IMR-90 (cell line): ENCODE measurements around the gene TRMT10A. TPM values are rescaled to one million over a fixed set of nuclear protein-coding genes. Genes with fewer than 3 reads are reported as not detected.

Experiments used
- ATAC-seq: fragments of 200-7000 bp; cut with Tn5 transposase; 2 replicates; pipeline ENCODE4 v1.9.1; 2020; ENCODE audit warnings: low read depth, mild to moderate bottlenecking, moderate library complexity
- BruUV-seq: library from RNA; stranded (reverse); fragments of 400-500 nt; replicated peaks from 2 replicates; lab custom pipeline; 2021; lab: Mats Ljungman, UMichigan
- CTCF ChIA-PET: fragments of 300-600 bp; formaldehyde crosslinking; extraction: SDS; loops from one replicate; lab custom pipeline; 2021; ENCODE audit warnings: antibody characterized with exemption; lab: Yijun Ruan, JAX
- POLR2A ChIA-PET: fragments of 300-600 bp; sonication (Branson Sonifier 250); formaldehyde crosslinking; loops from one replicate; lab custom pipeline; 2022; ENCODE audit warnings: antibody characterized with exemption; ENCODE audit not compliant: unreplicated experiment; lab: Charles Lee
- DNase-seq: peaks from one replicate; pipeline ENCODE4 v3.0.0; 2013
- H2AFZ ChIP-seq: replicated peaks from 2 replicates; pipeline ENCODE3; 2013; ENCODE audit warnings: low read length, mild to moderate bottlenecking; ENCODE audit not compliant: poor library complexity
- H2AK5ac ChIP-seq: 2 replicates; pipeline ENCODE4 v1.6.1; 2013; ENCODE audit warnings: low read depth, low read length, inconsistent platforms
- H2AK9ac ChIP-seq: replicated peaks from 2 replicates; pipeline ENCODE3; 2013; ENCODE audit warnings: mild to moderate bottlenecking, low read depth, low read length, moderate library complexity; ENCODE audit not compliant: poor library complexity
- H2BK120ac ChIP-seq: 2 replicates; pipeline ENCODE4 v1.6.1; 2013; ENCODE audit warnings: low read depth, low read length, inconsistent platforms
- H2BK15ac ChIP-seq: 3 replicates; pipeline ENCODE4 v1.6.1; 2013; ENCODE audit warnings: low read depth, low read length, inconsistent platforms
- H2BK20ac ChIP-seq: 2 replicates; pipeline ENCODE4 v1.6.1; 2013; ENCODE audit warnings: low read depth, mild to moderate bottlenecking, inconsistent platforms, low read length, moderate library complexity
- H2BK5ac ChIP-seq: 2 replicates; pipeline ENCODE4 v1.6.1; 2013; ENCODE audit warnings: mild to moderate bottlenecking, low read depth, low read length, inconsistent platforms; ENCODE audit not compliant: poor library complexity, severe bottlenecking
- H3K14ac ChIP-seq: replicated peaks from 2 replicates; pipeline ENCODE4 v1.6.1; 2013; ENCODE audit warnings: low read depth, low read length, inconsistent platforms
- H3K18ac ChIP-seq: 2 replicates; pipeline ENCODE4 v1.6.1; 2013; ENCODE audit warnings: low read depth, low read length, control low read depth
- H3K23ac ChIP-seq: 2 replicates; pipeline ENCODE4 v1.6.1; 2013; ENCODE audit warnings: low read depth, low read length, inconsistent platforms
- H3K27ac ChIP-seq: 2 replicates; pipeline ENCODE4 v1.5.1; 2013; ENCODE audit warnings: mild to moderate bottlenecking, control low read depth, low read length; ENCODE audit not compliant: insufficient read depth
- H3K27me3 ChIP-seq: 2 replicates; pipeline ENCODE4 v1.6.1; 2013; ENCODE audit warnings: low read length; ENCODE audit not compliant: control insufficient read depth, insufficient read depth
- H3K36me3 ChIP-seq: 2 replicates; pipeline ENCODE4 v1.6.1; 2013; ENCODE audit warnings: low read length, mixed read lengths; ENCODE audit not compliant: control insufficient read depth, insufficient read depth
- H3K4ac ChIP-seq: 2 replicates; pipeline ENCODE4 v1.6.1; 2013; ENCODE audit warnings: low read depth, low read length, inconsistent platforms
- H3K4me1 ChIP-seq: 2 replicates; pipeline ENCODE4 v1.6.1; 2013; ENCODE audit warnings: low read length, mixed read lengths; ENCODE audit not compliant: control insufficient read depth, insufficient read depth
- H3K4me2 ChIP-seq: 2 replicates; pipeline ENCODE4 v1.6.1; 2013; ENCODE audit warnings: low read depth, mild to moderate bottlenecking, control low read depth, low read length, moderate library complexity
- H3K4me3 ChIP-seq: 2 replicates; pipeline ENCODE4 v1.5.1; 2013; ENCODE audit warnings: low read depth, mild to moderate bottlenecking, control low read depth, low read length, moderate library complexity; ENCODE audit not compliant: insufficient read depth
- H3K56ac ChIP-seq: 2 replicates; pipeline ENCODE4 v1.6.1; 2013; ENCODE audit warnings: low read length, inconsistent platforms; ENCODE audit not compliant: insufficient read depth; ENCODE audit errors: extremely low read depth
- H3K79me1 ChIP-seq, 2 experiments: 2 replicates each; pipeline ENCODE4 v1.6.1; 2013; ENCODE audit warnings: low read length in 2 of 2, inconsistent platforms in 1 of 2, low read depth in 1 of 2
- H3K9ac ChIP-seq: 2 replicates; pipeline ENCODE4 v1.6.1; 2013; ENCODE audit warnings: low read depth, low read length, control low read depth
- H3K9me1 ChIP-seq: 2 replicates; pipeline ENCODE4 v1.6.1; 2013; ENCODE audit warnings: low read length, inconsistent platforms; ENCODE audit not compliant: insufficient read depth
- H3K9me3 ChIP-seq: 2 replicates; pipeline ENCODE4 v1.6.1; 2013; ENCODE audit warnings: low read length; ENCODE audit not compliant: control insufficient read depth, insufficient read depth
- H4K20me1 ChIP-seq: 2 replicates; pipeline ENCODE4 v1.6.1; 2013; ENCODE audit warnings: low read length, inconsistent platforms; ENCODE audit not compliant: insufficient read depth
- H4K5ac ChIP-seq: 2 replicates; pipeline ENCODE4 v1.6.1; 2013; ENCODE audit warnings: mild to moderate bottlenecking, low read depth, low read length, control low read depth
- H4K8ac ChIP-seq, 2 experiments: 2 replicates each; pipeline ENCODE4 v1.6.1; 2013; ENCODE audit warnings: low read depth in 2 of 2, low read length in 2 of 2, control low read depth in 1 of 2, inconsistent platforms in 1 of 2
- H4K91ac ChIP-seq: 2 replicates; pipeline ENCODE4 v1.6.1; 2013; ENCODE audit warnings: low read depth, low read length, inconsistent platforms; ENCODE audit not compliant: insufficient read depth
- BHLHE40 ChIP-seq: fragments of 150-350 bp; IDR thresholded peaks from 2 replicates; pipeline ENCODE4 v1.6.1; 2016; ENCODE audit warnings: mild to moderate bottlenecking, low read depth, low read length
- CEBPB ChIP-seq: IDR thresholded peaks from 2 replicates; pipeline ENCODE4 v1.6.1; 2012; ENCODE audit warnings: low read depth, low read length, improper control_type of control experiment
- CHD1 ChIP-seq: IDR thresholded peaks from 2 replicates; pipeline ENCODE4 v1.6.1; 2012; ENCODE audit warnings: low read depth, low read length, improper control_type of control experiment
- FOS ChIP-seq: fragments of 150-350 bp; IDR thresholded peaks from 2 replicates; pipeline ENCODE4 v1.6.1; 2016; ENCODE audit warnings: low read depth, low read length
- MAFK ChIP-seq: IDR thresholded peaks from 2 replicates; pipeline ENCODE4 v1.6.1; 2012; ENCODE audit warnings: low read depth, low read length, improper control_type of control experiment
- MAZ ChIP-seq: IDR thresholded peaks from 2 replicates; pipeline ENCODE4 v1.6.1; 2012; ENCODE audit warnings: low read depth, mild to moderate bottlenecking, low read length, improper control_type of control experiment, moderate library complexity, borderline replicate concordance
- MXI1 ChIP-seq: IDR thresholded peaks from 2 replicates; pipeline ENCODE4 v1.6.1; 2012; ENCODE audit warnings: low read depth, mild to moderate bottlenecking, low read length, moderate library complexity, borderline replicate concordance
- NFE2L2 ChIP-seq: fragments of 150-350 bp; IDR thresholded peaks from 2 replicates; pipeline ENCODE4 v1.6.1; 2016; ENCODE audit warnings: low read depth, mild to moderate bottlenecking, low read length
- POLR2A ChIP-seq: IDR thresholded peaks from 2 replicates; pipeline ENCODE4 v1.6.1; 2012; ENCODE audit warnings: mild to moderate bottlenecking, low read depth, low read length
- RAD21 ChIP-seq: IDR thresholded peaks from 2 replicates; pipeline ENCODE4 v1.6.1; 2012; ENCODE audit warnings: low read length, improper control_type of control experiment
- RCOR1 ChIP-seq: IDR thresholded peaks from 2 replicates; pipeline ENCODE4 v1.6.1; 2012; ENCODE audit warnings: mild to moderate bottlenecking, low read length, improper control_type of control experiment; ENCODE audit not compliant: insufficient replicate concordance
- RFX5 ChIP-seq: IDR thresholded peaks from 2 replicates; pipeline ENCODE4 v1.8.0; 2012; ENCODE audit warnings: low read depth, mild to moderate bottlenecking, low read length, moderate library complexity
- SMC3 ChIP-seq: fragments of 150-350 bp; IDR thresholded peaks from 2 replicates; pipeline ENCODE4 v1.6.1; 2016; ENCODE audit warnings: low read depth, mild to moderate bottlenecking, antibody characterized with exemption, low read length, moderate library complexity
- WGBS, 2 experiments: methylation state at CpG; one replicate each; pipeline versions ENCODE4 v1.1.5 to v1.1.7; 2013; ENCODE audit warnings: missing lambda C conversion rate in 2 of 2; ENCODE audit not compliant: insufficient read length in 1 of 2; ENCODE audit errors: extremely low coverage in 2 of 2; 5-methylcytosine and 5-hydroxymethylcytosine counted together
- dilution Hi-C: fragments of 300-500 bp; cut with HindIII; formaldehyde crosslinking; loops from one replicate; pipeline ENCODE4 v1.14.3; 2018; ENCODE audit warnings: low sequenced_read_pairs; ENCODE audit not compliant: unreplicated experiment
- in situ Hi-C: fragments of 300-500 bp; cut with MboI; formaldehyde crosslinking; loops from 3 replicates; pipeline ENCODE4 v1.14.3; 2019; ENCODE audit warnings: low sequenced_read_pairs, inconsistent platforms, mixed read lengths
- intact Hi-C: fragments of 100-400 bp; cut with micrococcal nuclease; formaldehyde crosslinking; loops from 2 replicates; pipeline ENCODE4 v1.10.0; 2022
- polyA plus RNA-seq, 3 experiments: library from polyadenylated mRNA; depleted of rRNA; stranded (reverse); fragments of >200 nt; gene quantifications; 2 replicates each; pipeline ENCODE4 v1.2.3, GENCODE V29; 2012; ENCODE audit warnings: low replicate concordance in 1 of 3
- total RNA-seq: library from RNA; depleted of rRNA; stranded (reverse); fragments of >200 nt; gene quantifications from 2 replicates; pipeline ENCODE4 v1.2.3, GENCODE V29; 2012
- TF ChIP-seq, protein P1 (sequence below): conservative IDR thresholded peaks from 2 replicates; pipeline ENCODE4 v1.5.1; 2012; ENCODE audit warnings: mild to moderate bottlenecking, low read depth, low read length, improper control_type of control experiment
- TF ChIP-seq, protein P2 (sequence below): fragments of 150-350 bp; IDR thresholded peaks from 2 replicates; pipeline ENCODE4 v1.6.1; 2017; ENCODE audit warnings: mild to moderate bottlenecking, antibody characterized with exemption, low read length, low read depth
- TF ChIP-seq, protein P3 (sequence below): fragments of 150-350 bp; IDR thresholded peaks from 2 replicates; pipeline ENCODE4 v1.6.1; 2016; ENCODE audit warnings: low read depth, mild to moderate bottlenecking, low read length, moderate library complexity, borderline replicate concordance

The TRMT10A gene
- total and polyA plus RNA-seq, 2 of the 4 experiments (the other 2 are of a cell fraction), result 3.8 to 4.3 TPM

DNA sequence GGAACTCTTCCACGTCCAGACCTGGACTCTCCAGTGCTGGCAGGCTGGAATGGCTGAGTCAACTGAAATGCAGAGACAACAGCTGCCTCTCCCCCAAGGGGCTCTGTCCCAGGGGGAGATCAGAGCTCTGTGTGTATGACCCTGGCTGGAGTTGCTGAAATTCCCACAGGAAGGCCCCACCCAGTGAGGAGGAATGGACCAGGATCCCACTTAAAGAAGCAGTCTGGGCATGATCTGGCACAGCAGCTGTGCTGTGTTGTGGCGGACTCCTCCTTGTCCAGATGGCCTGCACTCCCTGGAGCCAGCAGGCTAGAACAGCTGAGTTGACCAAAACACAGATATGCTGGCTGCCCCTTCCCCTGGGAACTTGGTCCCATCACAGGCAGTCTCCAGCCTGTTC, 27.6 kb downstream of the TRMT10A start:
- no peaks in the 10 kb centered on the region for H3K4me1 ChIP-seq
- dilution Hi-C loops (no loop called here), intact Hi-C loops (no loop called here), in situ Hi-C loops (no loop called here)
- no peak overlapping the region for H3K14ac ChIP-seq
- no peak overlapping the region for H3K4me2 ChIP-seq
- H3K9me3 ChIP-seq, result no peaks in the 10 kb centered on the region
- WGBS, 2 experiments, result 50% methylated on average over 1 of the region's 2 CpGs; no CpG with 5 or more reads in 1 of the 2 experiments
- no peak for DNase-seq
- ATAC-seq, result no peak
- H3K27ac ChIP-seq, result no peak overlapping the region
- no TSS peak for BruUV-seq
- H4K5ac ChIP-seq, result no peak overlapping the region
- H2AK5ac ChIP-seq, result no peak overlapping the region
- no peaks in the 10 kb centered on the region for H3K79me1 ChIP-seq
- no peak overlapping the region for H2BK20ac ChIP-seq
- no peak overlapping the region for H2BK5ac ChIP-seq
- H2AK9ac ChIP-seq, result no peak overlapping the region
- H3K9ac ChIP-seq, result no peak overlapping the region
- no peak overlapping the region for H3K4me3 ChIP-seq
- H3K27me3 ChIP-seq, result peaks cover 3% of the 10 kb centered on the region; the same call in 1 of the 2 replicates
- no peaks in the 10 kb centered on the region for H3K9me1 ChIP-seq
- H3K18ac ChIP-seq, result no peak overlapping the region
- ChIA-PET POLR2A (no interaction called here), CTCF (no interaction called here)
- TF ChIP-seq, protein P1, sequence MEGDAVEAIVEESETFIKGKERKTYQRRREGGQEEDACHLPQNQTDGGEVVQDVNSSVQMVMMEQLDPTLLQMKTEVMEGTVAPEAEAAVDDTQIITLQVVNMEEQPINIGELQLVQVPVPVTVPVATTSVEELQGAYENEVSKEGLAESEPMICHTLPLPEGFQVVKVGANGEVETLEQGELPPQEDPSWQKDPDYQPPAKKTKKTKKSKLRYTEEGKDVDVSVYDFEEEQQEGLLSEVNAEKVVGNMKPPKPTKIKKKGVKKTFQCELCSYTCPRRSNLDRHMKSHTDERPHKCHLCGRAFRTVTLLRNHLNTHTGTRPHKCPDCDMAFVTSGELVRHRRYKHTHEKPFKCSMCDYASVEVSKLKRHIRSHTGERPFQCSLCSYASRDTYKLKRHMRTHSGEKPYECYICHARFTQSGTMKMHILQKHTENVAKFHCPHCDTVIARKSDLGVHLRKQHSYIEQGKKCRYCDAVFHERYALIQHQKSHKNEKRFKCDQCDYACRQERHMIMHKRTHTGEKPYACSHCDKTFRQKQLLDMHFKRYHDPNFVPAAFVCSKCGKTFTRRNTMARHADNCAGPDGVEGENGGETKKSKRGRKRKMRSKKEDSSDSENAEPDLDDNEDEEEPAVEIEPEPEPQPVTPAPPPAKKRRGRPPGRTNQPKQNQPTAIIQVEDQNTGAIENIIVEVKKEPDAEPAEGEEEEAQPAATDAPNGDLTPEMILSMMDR, result no peak
- TF ChIP-seq FOS, result no peak
- TF ChIP-seq MAZ, result no peak
- no peak for TF ChIP-seq MXI1
- TF ChIP-seq BHLHE40, result no peak
- TF ChIP-seq POLR2A, result no peak
- no peak for TF ChIP-seq MAFK
- TF ChIP-seq CHD1, result no peak
- no peak for TF ChIP-seq SMC3
- TF ChIP-seq, protein P2, sequence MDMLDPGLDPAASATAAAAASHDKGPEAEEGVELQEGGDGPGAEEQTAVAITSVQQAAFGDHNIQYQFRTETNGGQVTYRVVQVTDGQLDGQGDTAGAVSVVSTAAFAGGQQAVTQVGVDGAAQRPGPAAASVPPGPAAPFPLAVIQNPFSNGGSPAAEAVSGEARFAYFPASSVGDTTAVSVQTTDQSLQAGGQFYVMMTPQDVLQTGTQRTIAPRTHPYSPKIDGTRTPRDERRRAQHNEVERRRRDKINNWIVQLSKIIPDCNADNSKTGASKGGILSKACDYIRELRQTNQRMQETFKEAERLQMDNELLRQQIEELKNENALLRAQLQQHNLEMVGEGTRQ, result no peak
- no peak for TF ChIP-seq RFX5
- TF ChIP-seq NFE2L2, result no peak
- TF ChIP-seq, protein P3, sequence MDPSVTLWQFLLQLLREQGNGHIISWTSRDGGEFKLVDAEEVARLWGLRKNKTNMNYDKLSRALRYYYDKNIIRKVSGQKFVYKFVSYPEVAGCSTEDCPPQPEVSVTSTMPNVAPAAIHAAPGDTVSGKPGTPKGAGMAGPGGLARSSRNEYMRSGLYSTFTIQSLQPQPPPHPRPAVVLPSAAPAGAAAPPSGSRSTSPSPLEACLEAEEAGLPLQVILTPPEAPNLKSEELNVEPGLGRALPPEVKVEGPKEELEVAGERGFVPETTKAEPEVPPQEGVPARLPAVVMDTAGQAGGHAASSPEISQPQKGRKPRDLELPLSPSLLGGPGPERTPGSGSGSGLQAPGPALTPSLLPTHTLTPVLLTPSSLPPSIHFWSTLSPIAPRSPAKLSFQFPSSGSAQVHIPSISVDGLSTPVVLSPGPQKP, result no peak
- TF ChIP-seq CEBPB, result no peak
- TF ChIP-seq RCOR1, result no peak
- no peak for TF ChIP-seq RAD21
- no peak overlapping the region for H3K4ac ChIP-seq
- H3K56ac ChIP-seq, result no peak overlapping the region
- no peak overlapping the region for H3K23ac ChIP-seq
- no peak overlapping the region for H4K91ac ChIP-seq
- H3K36me3 ChIP-seq, result no peaks in the 10 kb centered on the region
- no peak overlapping the region for H2BK15ac ChIP-seq
- no peaks in the 10 kb centered on the region for H4K20me1 ChIP-seq
- peak overlapping the region; percentile 58 for H2AFZ ChIP-seq
- no peak overlapping the region for H4K8ac ChIP-seq
- no peak overlapping the region for H2BK120ac ChIP-seq
